ENCODE results near the gene IL23R. TPM values are rescaled to one million over a fixed set of nuclear protein-coding genes. Genes with fewer than 3 reads are reported as not detected.

Gene IL23R
- total RNA-seq, 1 experiment from 2014 or later, result not detected

DNA sequence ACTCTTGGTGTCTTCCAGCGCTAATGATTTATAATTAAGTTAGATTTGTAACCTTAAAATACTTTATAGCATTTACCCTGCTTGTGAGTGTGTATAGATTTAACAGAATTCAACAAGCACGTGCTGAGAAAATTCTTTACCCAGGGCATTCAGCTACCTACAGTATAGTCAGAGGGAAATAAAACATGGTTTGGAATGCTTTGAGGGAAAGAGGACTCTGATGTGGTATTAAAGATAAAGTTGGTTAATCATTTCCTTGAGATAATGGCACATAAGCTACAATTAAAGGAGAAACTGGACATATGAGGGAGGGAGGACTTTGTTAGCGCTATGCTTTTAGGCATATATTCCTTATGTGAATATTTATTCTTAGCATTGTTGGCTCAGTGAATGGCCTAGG lies 115.0 kb downstream of the IL23R start:
- WGBS (ENCODE audit: extremely low coverage, insufficient read length, low lambda C conversion rate), result no CpG with 5 or more reads among the region's 3 CpGs

More for the DNA sequence above, 115.0 kb downstream of the IL23R start:
- DNase-seq, result no peak
- Histone ChIP-seq H2BK20ac (ENCODE audit: low read depth, low read length, poor library complexity, severe bottlenecking) (no peak overlapping the region), H3K9me3 (ENCODE audit: control insufficient read depth, low read depth, low read length) (no peaks in the 10 kb centered on the region), H2AFZ (ENCODE audit: low read length) (no peak overlapping the region), H3K18ac (ENCODE audit: insufficient read length, low read depth, low read length) (no peak overlapping the region), H3K79me2 (ENCODE audit: insufficient read depth, low read length) (no peaks in the 10 kb centered on the region), H3K27me3 (ENCODE audit: insufficient read depth, low read length) (no peaks in the 10 kb centered on the region), H3K79me1 (ENCODE audit: insufficient read depth, low read depth, low read length, poor library complexity, severe bottlenecking) (no peaks in the 10 kb centered on the region), H3K4me2 (ENCODE audit: insufficient read depth, insufficient read length, low read length) (no peak overlapping the region), H3K56ac (ENCODE audit: insufficient read length, low read depth, low read length) (no peak overlapping the region), H2BK15ac (ENCODE audit: low read depth, low read length) (no peak overlapping the region), H3K9ac (ENCODE audit: extremely low read depth, insufficient read length, low read length) (no peak overlapping the region), H3K23ac (ENCODE audit: insufficient read length, low read depth, low read length) (no peak overlapping the region), H2BK120ac (ENCODE audit: low read depth, low read length, poor library complexity, severe bottlenecking) (no peak overlapping the region), H2AK5ac (ENCODE audit: insufficient read length, low read length) (no peak overlapping the region), H3K27ac (ENCODE audit: insufficient read length, low read depth, low read length) (no peak overlapping the region), H3K23me2 (ENCODE audit: insufficient read length, low read depth, low read length, poor library complexity, severe bottlenecking) (no peaks in the 10 kb centered on the region), H4K8ac (replicated peaks; ENCODE audit: insufficient read length, low read depth, low read length) (no peak overlapping the region), H4K91ac (ENCODE audit: insufficient read length, low read depth, low read length) (no peak overlapping the region), H3K14ac (ENCODE audit: insufficient read depth, low read length) (no peak overlapping the region), H3K4ac (ENCODE audit: low read depth, low read length) (no peak overlapping the region), H4K5ac (ENCODE audit: insufficient read length, low read depth, low read length) (no peak overlapping the region), H3T11ph (ENCODE audit: low read length) (no peak overlapping the region), H3K4me1 (ENCODE audit: insufficient read depth, low read length) (no peaks in the 10 kb centered on the region), H2BK12ac (ENCODE audit: insufficient read length, low read depth, low read length) (no peak overlapping the region), H4K20me1 (ENCODE audit: control insufficient read depth, insufficient read depth, insufficient read length) (no peaks in the 10 kb centered on the region), H2BK5ac (ENCODE audit: insufficient read length, low read length) (no peak overlapping the region)
- no peaks in the 10 kb centered on the region for H3K36me3 Mint-ChIP-seq (ENCODE audit: insufficient read depth in 1 of 3, low read depth in 3 of 3)
- TF ChIP-seq, protein P1, sequence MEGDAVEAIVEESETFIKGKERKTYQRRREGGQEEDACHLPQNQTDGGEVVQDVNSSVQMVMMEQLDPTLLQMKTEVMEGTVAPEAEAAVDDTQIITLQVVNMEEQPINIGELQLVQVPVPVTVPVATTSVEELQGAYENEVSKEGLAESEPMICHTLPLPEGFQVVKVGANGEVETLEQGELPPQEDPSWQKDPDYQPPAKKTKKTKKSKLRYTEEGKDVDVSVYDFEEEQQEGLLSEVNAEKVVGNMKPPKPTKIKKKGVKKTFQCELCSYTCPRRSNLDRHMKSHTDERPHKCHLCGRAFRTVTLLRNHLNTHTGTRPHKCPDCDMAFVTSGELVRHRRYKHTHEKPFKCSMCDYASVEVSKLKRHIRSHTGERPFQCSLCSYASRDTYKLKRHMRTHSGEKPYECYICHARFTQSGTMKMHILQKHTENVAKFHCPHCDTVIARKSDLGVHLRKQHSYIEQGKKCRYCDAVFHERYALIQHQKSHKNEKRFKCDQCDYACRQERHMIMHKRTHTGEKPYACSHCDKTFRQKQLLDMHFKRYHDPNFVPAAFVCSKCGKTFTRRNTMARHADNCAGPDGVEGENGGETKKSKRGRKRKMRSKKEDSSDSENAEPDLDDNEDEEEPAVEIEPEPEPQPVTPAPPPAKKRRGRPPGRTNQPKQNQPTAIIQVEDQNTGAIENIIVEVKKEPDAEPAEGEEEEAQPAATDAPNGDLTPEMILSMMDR (conservative IDR thresholded peaks at IDR 0.05), result no peak
- H3K9me3 Mint-ChIP-seq, result peaks cover 0 to 6% of the 10 kb centered on the region in 2 experiments; a peak in 2 of 5 replicates
- no peaks in the 10 kb centered on the region for H3K4me1 Mint-ChIP-seq
- no peak overlapping the region for H3K27ac Mint-ChIP-seq
- no peak overlapping the region for H3K4me3 Mint-ChIP-seq
- H3K27me3 Mint-ChIP-seq (ENCODE audit: low read depth), result peaks cover 5% of the 10 kb centered on the region

All from H9 (cell line).